C4-2B (cell line): ENCODE data around the gene NECTIN1.

Experiments used
- CTCF ChIP-seq: fragments of 450-650 bp; conservative IDR thresholded peaks from 2 replicates; pipeline ENCODE4 v1.5.1; 2017; ENCODE audit warnings: mild to moderate bottlenecking
- ZFX ChIP-seq: fragments of 450-650 bp; IDR thresholded peaks from 2 replicates; pipeline ENCODE4 v1.6.1; 2017

- no peak for TF ChIP-seq CTCF
- no peak for TF ChIP-seq ZFX
Measured at GRCh38 chr11:119626871-119627270, 102.1 kb downstream of the NECTIN1 start.
